Activated T-helper 1 cell treated with anti-CD3 and anti-CD28 coated beads, Interleukin-12 subunit alpha, Interleukin-12 subunit beta, Interleukin-2, Interleukin-4 antibody, amounts not matched to agents 30 ng/mL and 10 ng/mL and 1 ng/mL, durations not matched to agents 14 hours and 24 hours and 36 hours (primary cell): ENCODE data around the gene ATOH1. TPM values are rescaled to one million over a fixed set of nuclear protein-coding genes. Genes with fewer than 3 reads are reported as not detected.

Source experiments
- DNase-seq: peaks from one replicate; pipeline ENCODE4 v3.0.0; 2021; ENCODE audit warnings: low spot score
- H3K27ac Mint-ChIP-seq: one replicate; pipeline ENCODE4 v1.8.0; 2021; ENCODE audit warnings: mild to moderate bottlenecking, mixed read lengths
- H3K27me3 Mint-ChIP-seq: one replicate; pipeline ENCODE4 v1.8.0; 2022; ENCODE audit warnings: mild to moderate bottlenecking, moderate library complexity, mixed read lengths; ENCODE audit not compliant: insufficient read depth
- H3K36me3 Mint-ChIP-seq: one replicate; pipeline ENCODE4 v1.8.0; 2021; ENCODE audit warnings: low read depth, mixed read lengths
- H3K4me1 Mint-ChIP-seq: one replicate; pipeline ENCODE4 v1.8.0; 2021; ENCODE audit warnings: low read depth, mixed read lengths
- H3K4me3 Mint-ChIP-seq: one replicate; pipeline ENCODE4 v1.8.0; 2021; ENCODE audit warnings: mild to moderate bottlenecking, moderate library complexity, mixed read lengths
- H3K9me3 Mint-ChIP-seq: one replicate; pipeline ENCODE4 v1.8.0; 2021; ENCODE audit warnings: mixed read lengths
- intact Hi-C: fragments of 100-400 bp; cut with micrococcal nuclease; formaldehyde crosslinking; loops from one replicate; pipeline ENCODE4 v1.15.1; 2024
- total RNA-seq: library from RNA; stranded (reverse); gene quantifications from 2 replicates; pipeline ENCODE4 v1.2.3, GENCODE V29; 2022

Gene ATOH1
- total RNA-seq, 1 donor from 2014 or later: not detected

DNA sequence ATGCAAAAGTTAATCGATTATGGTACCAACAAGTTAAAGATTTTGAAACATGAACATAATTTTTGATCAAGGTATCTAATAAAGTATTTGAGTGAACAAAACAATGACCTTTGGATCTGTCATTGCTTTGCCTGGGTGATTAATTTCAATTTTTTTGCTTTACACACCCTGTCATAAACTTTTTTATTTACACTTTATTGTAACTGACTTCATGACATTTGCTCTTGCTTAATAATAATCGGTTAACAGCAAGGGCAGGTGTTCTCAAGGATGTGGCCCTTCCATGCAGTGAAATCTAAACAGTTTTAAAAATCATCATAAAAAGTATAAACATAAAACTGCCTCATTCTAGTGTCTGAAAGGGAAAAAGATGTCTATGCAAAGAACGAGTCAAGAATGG is 24.1 kb downstream of the ATOH1 start:
- DNase-seq: no peak
- no peak overlapping the region for H3K27ac Mint-ChIP-seq
- H3K36me3 Mint-ChIP-seq: no peaks in the 10 kb centered on the region
- H3K9me3 Mint-ChIP-seq: no peaks in the 10 kb centered on the region
- H3K27me3 Mint-ChIP-seq: no peaks in the 10 kb centered on the region
- no peaks in the 10 kb centered on the region for H3K4me1 Mint-ChIP-seq
- no peak overlapping the region for H3K4me3 Mint-ChIP-seq
- intact Hi-C loops: no loop called here

GRCh38 chr4:93855926-93856325 is 27.4 kb downstream of the ATOH1 start:
- Mint-ChIP-seq H3K27me3 (no peaks in the 10 kb centered on the region), H3K9me3 (no peaks in the 10 kb centered on the region), H3K4me3 (no peak overlapping the region), H3K36me3 (no peaks in the 10 kb centered on the region), H3K27ac (no peak overlapping the region), H3K4me1 (no peaks in the 10 kb centered on the region)
- intact Hi-C loops: no loop called here
- no peak for DNase-seq

DNA sequence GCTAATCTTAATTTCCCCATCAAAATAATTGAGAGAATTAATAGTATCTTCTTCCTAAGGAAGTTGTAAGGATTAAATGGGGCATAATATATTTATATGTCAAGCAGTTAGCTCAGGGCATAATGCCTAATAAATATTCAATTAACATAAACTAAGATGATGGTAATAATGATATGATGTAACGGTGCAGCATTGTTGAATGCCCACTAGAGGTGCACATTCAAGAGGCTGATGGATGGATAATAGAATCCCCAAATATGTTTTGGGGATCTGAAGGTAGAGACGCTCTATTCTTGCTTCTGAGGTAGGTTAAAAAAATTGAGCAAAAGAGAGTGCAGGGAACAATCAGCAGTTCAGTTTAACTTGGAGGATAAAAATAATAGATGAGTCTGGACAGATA is 37.1 kb downstream of the ATOH1 start:
- DNase-seq: no peak
- intact Hi-C loops: no loop called here
- no peaks in the 10 kb centered on the region for H3K27me3 Mint-ChIP-seq
- H3K27ac Mint-ChIP-seq: no peak overlapping the region
- H3K4me1 Mint-ChIP-seq: no peaks in the 10 kb centered on the region
- H3K36me3 Mint-ChIP-seq: no peaks in the 10 kb centered on the region
- no peak overlapping the region for H3K4me3 Mint-ChIP-seq
- H3K9me3 Mint-ChIP-seq: no peaks in the 10 kb centered on the region

- H3K36me3 Mint-ChIP-seq: no peaks in the 10 kb centered on the region
These were observed 39.0 kb downstream of the ATOH1 start for GRCh38 chr4:93867416-93868001.

GRCh38 chr4:93870876-93871458 is 42.4 kb downstream of the ATOH1 start:
- Mint-ChIP-seq H3K27me3 (no peaks in the 10 kb centered on the region), H3K36me3 (no peaks in the 10 kb centered on the region), H3K4me3 (no peak overlapping the region), H3K9me3 (no peaks in the 10 kb centered on the region), H3K27ac (no peak overlapping the region), H3K4me1 (no peaks in the 10 kb centered on the region)
- no peak for DNase-seq
- intact Hi-C loops: no loop called here

More at GRCh38 chr4:93867416-93868001, 39.0 kb downstream of the ATOH1 start:
- no peaks in the 10 kb centered on the region for H3K27me3 Mint-ChIP-seq
- intact Hi-C loops: no loop called here
- H3K27ac Mint-ChIP-seq: no peak overlapping the region
- no peak for DNase-seq
- H3K9me3 Mint-ChIP-seq: no peaks in the 10 kb centered on the region
- no peaks in the 10 kb centered on the region for H3K4me1 Mint-ChIP-seq
- H3K4me3 Mint-ChIP-seq: no peak overlapping the region

- Mint-ChIP-seq H3K36me3 (no peaks in the 10 kb centered on the region), H3K27ac (no peak overlapping the region), H3K9me3 (no peaks in the 10 kb centered on the region), H3K4me1 (no peaks in the 10 kb centered on the region), H3K27me3 (no peaks in the 10 kb centered on the region), H3K4me3 (no peak overlapping the region)
- no peak for DNase-seq
- intact Hi-C loops: no loop called here
These were observed 48.2 kb downstream of the ATOH1 start for GRCh38 chr4:93876754-93877153.

GRCh38 chr4:93878566-93878965 is 50.0 kb downstream of the ATOH1 start:
- H3K4me1 Mint-ChIP-seq: no peaks in the 10 kb centered on the region
- H3K4me3 Mint-ChIP-seq: no peak overlapping the region
- no peak overlapping the region for H3K27ac Mint-ChIP-seq
- no peaks in the 10 kb centered on the region for H3K36me3 Mint-ChIP-seq
- no peak for DNase-seq
- H3K9me3 Mint-ChIP-seq: no peaks in the 10 kb centered on the region
- intact Hi-C loops: no loop called here
- H3K27me3 Mint-ChIP-seq: no peaks in the 10 kb centered on the region

GRCh38 chr4:93879919-93880318 is 51.4 kb downstream of the ATOH1 start:
- Mint-ChIP-seq H3K27me3 (no peaks in the 10 kb centered on the region), H3K27ac (no peak overlapping the region), H3K4me3 (no peak overlapping the region), H3K4me1 (no peaks in the 10 kb centered on the region), H3K9me3 (no peaks in the 10 kb centered on the region), H3K36me3 (no peaks in the 10 kb centered on the region)
- DNase-seq: no peak
- intact Hi-C loops: no loop called here
